MM.1S (cell line): ENCODE measurements around the gene SCT.
A peak's percentile ranks its signal among the peaks of the same experiment; 100 is the strongest.

Source experiments
- DNase-seq: peaks from one replicate; pipeline ENCODE4 v3.0.0-alpha.2; 2015
- H2AFZ ChIP-seq: fragments of 300-600 bp; sonication (generic); 2 replicates; pipeline ENCODE4 v1.6.0; 2016; ENCODE audit warnings: antibody characterized with exemption, low read length
- H3F3A ChIP-seq: fragments of 300-600 bp; sonication (generic); 2 replicates; pipeline ENCODE4 v1.6.1; 2016; ENCODE audit warnings: mild to moderate bottlenecking, antibody characterized with exemption, low read length, moderate library complexity, mixed read lengths; ENCODE audit not compliant: insufficient read depth
- H3K27ac ChIP-seq: fragments of 300-600 bp; sonication (generic); 2 replicates; pipeline ENCODE4 v1.5.1; 2016; ENCODE audit warnings: mild to moderate bottlenecking, low read length
- H3K27me3 ChIP-seq: fragments of 300-600 bp; sonication (generic); replicated peaks from 2 replicates; pipeline ENCODE4 v1.6.0; 2016; ENCODE audit warnings: low read length; ENCODE audit not compliant: insufficient read depth
- H3K36me3 ChIP-seq: fragments of 300-600 bp; sonication (generic); replicated peaks from 2 replicates; pipeline ENCODE4 v1.6.1; 2016; ENCODE audit warnings: mild to moderate bottlenecking, low read length, mixed read lengths; ENCODE audit not compliant: insufficient read depth
- H3K4me1 ChIP-seq: fragments of 300-600 bp; sonication (generic); 2 replicates; pipeline ENCODE4 v1.6.1; 2016; ENCODE audit warnings: low read length, mixed read lengths
- H3K4me2 ChIP-seq: fragments of 300-600 bp; sonication (generic); 2 replicates; pipeline ENCODE4 v1.6.0; 2016; ENCODE audit warnings: low read depth, low read length
- H3K4me3 ChIP-seq: fragments of 300-600 bp; sonication (generic); 2 replicates; pipeline ENCODE4 v1.5.1; 2016; ENCODE audit warnings: low read length, mixed read lengths
- H3K79me2 ChIP-seq: fragments of 300-600 bp; sonication (generic); 2 replicates; pipeline ENCODE4 v1.6.1; 2016; ENCODE audit warnings: mixed run types, low read length, mixed read lengths
- H3K9ac ChIP-seq: fragments of 300-600 bp; sonication (generic); 2 replicates; pipeline ENCODE4 v1.6.1; 2016; ENCODE audit warnings: low read length, mixed read lengths
- H3K9me2 ChIP-seq: fragments of 300-600 bp; sonication (generic); replicated peaks from 2 replicates; pipeline ENCODE4 v1.6.1; 2016; ENCODE audit warnings: mild to moderate bottlenecking, low read length, mixed read lengths; ENCODE audit not compliant: insufficient read depth
- H3K9me3 ChIP-seq: fragments of 300-600 bp; sonication (generic); replicated peaks from 2 replicates; pipeline ENCODE4 v1.6.1; 2016; ENCODE audit warnings: mild to moderate bottlenecking, low read length, mixed read lengths; ENCODE audit not compliant: insufficient read depth
- H4K20me1 ChIP-seq: fragments of 300-600 bp; sonication (generic); 2 replicates; pipeline ENCODE4 v1.6.1; 2016; ENCODE audit warnings: mild to moderate bottlenecking, low read length, moderate library complexity, mixed read lengths; ENCODE audit not compliant: insufficient read depth
- CTCF ChIP-seq: fragments of 300-600 bp; sonication (generic); IDR thresholded peaks from 2 replicates; pipeline ENCODE4 v1.5.1; 2016; ENCODE audit warnings: antibody characterized with exemption, low read length, mixed read lengths
- EZH2 ChIP-seq: fragments of 300-600 bp; sonication (generic); optimal IDR thresholded peaks from 2 replicates; pipeline ENCODE3; 2017; ENCODE audit warnings: low read depth, mild to moderate bottlenecking, antibody characterized with exemption, low read length, mixed read lengths
- EZH2phosphoT487 ChIP-seq: fragments of 300-600 bp; sonication (generic); IDR thresholded peaks from 2 replicates; pipeline ENCODE4 v1.6.1; 2018; ENCODE audit warnings: antibody characterized with exemption, low read length

The SCT gene

GRCh38 chr11:614623-615503, 12.1 kb downstream of the SCT start:
- Histone ChIP-seq H3K4me2 (peak overlapping the region; percentile 98), H3K9me2 (no peaks in the 10 kb centered on the region), H2AFZ (0 out of 2 replicates have a peak overlapping the region, but pooled peaks have one; percentile 42), H3K79me2 (peaks cover 11% of the 10 kb centered on the region; the same call in 1 of the 2 replicates), H3K9ac (peak overlapping the region; percentile 85), H3K27ac (peak overlapping the region; percentile 95), H3K27me3 (no peaks in the 10 kb centered on the region), H4K20me1 (no peaks in the 10 kb centered on the region), H3K4me1 (peaks cover 13% of the 10 kb centered on the region; the same call in 1 of the 2 replicates), H3K36me3 (no peaks in the 10 kb centered on the region; the same call in 1 of the 2 replicates), H3K4me3 (peak overlapping the region; percentile 97), H3K9me3 (no peaks in the 10 kb centered on the region), H3F3A (peaks cover 11% of the 10 kb centered on the region)
- DNase-seq, result no peak
- no peak for TF ChIP-seq CTCF
- no peak for TF ChIP-seq EZH2phosphoT487
- no peak for TF ChIP-seq EZH2

GRCh38 chr11:614021-614622, 12.9 kb downstream of the SCT start:
- Histone ChIP-seq H3K9me3 (no peaks in the 10 kb centered on the region), H3F3A (peaks cover 11% of the 10 kb centered on the region), H3K36me3 (no peaks in the 10 kb centered on the region; the same call in 1 of the 2 replicates), H2AFZ (no peak overlapping the region), H3K27me3 (no peaks in the 10 kb centered on the region), H3K4me3 (no peak overlapping the region), H3K4me1 (peaks cover 13% of the 10 kb centered on the region; the same call in 1 of the 2 replicates), H3K4me2 (no peak overlapping the region), H3K27ac (no peak overlapping the region), H4K20me1 (no peaks in the 10 kb centered on the region), H3K79me2 (peaks cover 11% of the 10 kb centered on the region; the same call in 1 of the 2 replicates), H3K9me2 (no peaks in the 10 kb centered on the region), H3K9ac (no peak overlapping the region)
- DNase-seq, result no peak
- TF ChIP-seq EZH2, result no peak
- TF ChIP-seq EZH2phosphoT487, result no peak
- TF ChIP-seq CTCF, result no peak

- Histone ChIP-seq H3K9me2 (no peaks in the 10 kb centered on the region), H3K36me3 (no peaks in the 10 kb centered on the region; the same call in 1 of the 2 replicates), H4K20me1 (no peaks in the 10 kb centered on the region), H3K4me1 (peaks cover 13% of the 10 kb centered on the region; the same call in 1 of the 2 replicates), H3K27ac (no peak overlapping the region), H3K79me2 (peaks cover 11% of the 10 kb centered on the region; the same call in 1 of the 2 replicates), H3K9ac (no peak overlapping the region), H3K9me3 (no peaks in the 10 kb centered on the region), H3F3A (peaks cover 11% of the 10 kb centered on the region), H2AFZ (no peak overlapping the region), H3K27me3 (no peaks in the 10 kb centered on the region), H3K4me2 (no peak overlapping the region), H3K4me3 (no peak overlapping the region)
- TF ChIP-seq EZH2phosphoT487, result no peak
- TF ChIP-seq EZH2, result no peak
- no peak for TF ChIP-seq CTCF
- DNase-seq, result no peak
Measured at GRCh38 chr11:613369-613968, 13.5 kb downstream of the SCT start.
